Renal cortical epithelial cell (primary cell): ENCODE measurements around the gene GTF3A. TPM values are rescaled to one million over a fixed set of nuclear protein-coding genes. Genes with fewer than 3 reads are reported as not detected.

ENCODE experiments used
- DNase-seq: peaks from one replicate; pipeline ENCODE4 v3.0.0-alpha.2; 2011; ENCODE audit warnings: low read depth
- total RNA-seq: library from RNA; depleted of rRNA; stranded (reverse); fragments of >200 nt; gene quantifications from 2 replicates; pipeline ENCODE4 v1.2.3, GENCODE V29; 2014

Gene GTF3A
- total RNA-seq, 1 donor from 2014 or later, result 88.7 TPM

- DNase-seq, result no peak
These were observed 23.9 kb downstream of the GTF3A start for GRCh38 chr13:27448308-27448707.

- DNase-seq, result no peak
These were observed 24.7 kb downstream of the GTF3A start for GRCh38 chr13:27449081-27449603.

GRCh38 chr13:27449936-27450828 lies 25.8 kb downstream of the GTF3A start, which contains the start of gene MTIF3:
Gene MTIF3 (minus strand): TSS chr13:27450564. CDS start chr13:27440448, 10,116 bp downstream.
- DNase-seq, result peak; percentile 85

- peak; percentile 96 for DNase-seq
These were observed 26.6 kb downstream of the GTF3A start for GRCh38 chr13:27450921-27451471.

- peak; percentile 12 for DNase-seq
These were observed 31.0 kb downstream of the GTF3A start for GRCh38 chr13:27455331-27455855.

- DNase-seq, result no peak
These were observed 37.6 kb downstream of the GTF3A start for GRCh38 chr13:27461940-27462584.

- no peak for DNase-seq
These were observed 39.1 kb downstream of the GTF3A start for GRCh38 chr13:27463500-27463899.

- DNase-seq, result no peak
These were observed 41.2 kb downstream of the GTF3A start for GRCh38 chr13:27465611-27466010.

GRCh38 chr13:27466513-27466912 lies 42.1 kb downstream of the GTF3A start:
- DNase-seq, result no peak

- no peak for DNase-seq
These were observed 45.8 kb downstream of the GTF3A start for GRCh38 chr13:27470075-27470820.

GRCh38 chr13:27472441-27472840 lies 48.0 kb downstream of the GTF3A start:
- no peak for DNase-seq

- DNase-seq, result no peak
These were observed 48.5 kb downstream of the GTF3A start for GRCh38 chr13:27472941-27473340.

GRCh38 chr13:27474751-27475268 lies 50.4 kb downstream of the GTF3A start:
- no peak for DNase-seq

- DNase-seq, result peak; percentile 74
These were observed 52.7 kb downstream of the GTF3A start for GRCh38 chr13:27476943-27477703.

- DNase-seq, result peak; percentile 6
These were observed 57.3 kb downstream of the GTF3A start for GRCh38 chr13:27481766-27482165.

GRCh38 chr13:27482983-27483382 lies 58.6 kb downstream of the GTF3A start:
- no peak for DNase-seq

GRCh38 chr13:27483421-27483820 lies 59.0 kb downstream of the GTF3A start:
- DNase-seq, result no peak
